ENCODE results near the gene MED28.

DNA sequence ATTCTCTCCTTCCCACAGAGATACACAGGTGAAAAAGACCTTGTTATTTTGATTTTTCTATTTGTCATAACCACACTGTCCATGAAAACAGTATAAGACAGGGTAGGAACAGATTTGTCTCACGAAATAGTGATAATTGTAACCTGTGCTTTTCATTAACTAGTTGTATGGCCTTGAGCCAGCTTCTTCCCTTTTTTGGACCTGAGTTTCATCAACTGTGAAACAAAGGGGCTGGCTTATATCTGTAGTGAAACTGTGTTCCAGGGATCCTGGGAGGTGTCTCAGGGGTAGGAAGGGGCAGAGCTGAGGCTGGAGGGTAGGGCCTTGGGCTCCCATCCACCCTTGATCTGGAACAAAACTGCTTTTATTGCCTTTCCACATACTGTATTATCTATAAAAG, 50.9 kb downstream of the MED28 start:
- TF ChIP-seq, protein P1, sequence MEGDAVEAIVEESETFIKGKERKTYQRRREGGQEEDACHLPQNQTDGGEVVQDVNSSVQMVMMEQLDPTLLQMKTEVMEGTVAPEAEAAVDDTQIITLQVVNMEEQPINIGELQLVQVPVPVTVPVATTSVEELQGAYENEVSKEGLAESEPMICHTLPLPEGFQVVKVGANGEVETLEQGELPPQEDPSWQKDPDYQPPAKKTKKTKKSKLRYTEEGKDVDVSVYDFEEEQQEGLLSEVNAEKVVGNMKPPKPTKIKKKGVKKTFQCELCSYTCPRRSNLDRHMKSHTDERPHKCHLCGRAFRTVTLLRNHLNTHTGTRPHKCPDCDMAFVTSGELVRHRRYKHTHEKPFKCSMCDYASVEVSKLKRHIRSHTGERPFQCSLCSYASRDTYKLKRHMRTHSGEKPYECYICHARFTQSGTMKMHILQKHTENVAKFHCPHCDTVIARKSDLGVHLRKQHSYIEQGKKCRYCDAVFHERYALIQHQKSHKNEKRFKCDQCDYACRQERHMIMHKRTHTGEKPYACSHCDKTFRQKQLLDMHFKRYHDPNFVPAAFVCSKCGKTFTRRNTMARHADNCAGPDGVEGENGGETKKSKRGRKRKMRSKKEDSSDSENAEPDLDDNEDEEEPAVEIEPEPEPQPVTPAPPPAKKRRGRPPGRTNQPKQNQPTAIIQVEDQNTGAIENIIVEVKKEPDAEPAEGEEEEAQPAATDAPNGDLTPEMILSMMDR (conservative IDR thresholded peaks at IDR 0.05; ENCODE audit: low read length): no peak
- no peak for TF ChIP-seq EZH2phosphoT487 (IDR thresholded peaks at IDR 0.05; ENCODE audit: borderline replicate concordance, low read depth, low read length)

All from OCI-LY7 (cell line).